GM21390 (cell line): Measurements from ENCODE around the gene CETP.
"Not testable (repeated sequence)": the region's sequence is repeated elsewhere in the genome, so short reads cannot be mapped to it uniquely, and the experiment has no call there.

Experiments used
- ATAC-seq: cut with Tn5 transposase; IDR thresholded peaks from one replicate; pipeline ENCODE4 v1.9.1; 2021; ENCODE audit not compliant: unreplicated experiment

CETP gene

GRCh38 chr16:56980201-56980535, 18.4 kb downstream of the CETP start:
- no peak for ATAC-seq

DNA sequence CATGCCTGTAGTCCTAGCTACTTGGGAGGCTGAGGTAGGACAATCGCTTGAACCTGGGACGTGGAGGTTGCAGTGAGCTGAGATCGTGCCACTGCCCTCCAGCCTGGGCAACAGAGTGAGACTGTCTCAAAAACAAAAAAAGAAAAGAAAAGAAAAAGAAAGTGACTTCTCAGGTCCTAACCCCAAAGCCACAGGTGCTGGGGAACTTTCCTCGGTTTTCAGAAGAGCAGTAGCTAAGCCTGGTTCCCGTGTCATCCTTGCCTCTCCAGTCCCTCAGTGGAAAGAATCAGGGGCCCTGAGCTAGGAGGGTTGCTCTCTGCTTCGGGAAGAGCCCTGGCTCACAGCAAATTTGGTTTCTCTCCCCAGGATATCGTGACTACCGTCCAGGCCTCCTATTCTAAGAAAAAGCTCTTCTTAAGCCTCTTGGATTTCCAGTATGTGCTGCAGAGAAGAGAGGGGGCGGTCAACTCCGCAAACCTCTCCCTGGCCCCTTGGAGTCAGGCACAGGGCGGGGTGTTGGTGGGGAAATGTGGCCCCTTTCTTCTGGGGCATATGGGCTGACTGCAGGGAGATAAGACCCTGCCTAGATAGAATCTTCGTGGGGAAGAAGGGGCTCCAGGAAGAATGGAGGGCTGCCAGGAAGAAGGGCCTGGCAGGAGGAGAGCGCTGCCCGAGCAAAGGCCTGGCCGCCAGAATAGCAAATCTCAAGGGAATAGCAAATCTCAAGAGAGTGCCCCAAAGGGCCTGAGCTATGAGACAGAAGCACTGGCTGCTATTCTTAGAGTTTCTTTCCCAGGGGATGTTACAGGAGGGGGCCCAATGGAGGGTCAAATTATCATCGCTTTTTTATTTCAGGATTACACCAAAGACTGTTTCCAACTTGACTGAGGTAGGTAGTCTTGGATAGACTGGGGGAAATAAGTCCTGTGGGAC, 19.3 kb downstream of the CETP start:
- ATAC-seq = peak; percentile 41

DNA sequence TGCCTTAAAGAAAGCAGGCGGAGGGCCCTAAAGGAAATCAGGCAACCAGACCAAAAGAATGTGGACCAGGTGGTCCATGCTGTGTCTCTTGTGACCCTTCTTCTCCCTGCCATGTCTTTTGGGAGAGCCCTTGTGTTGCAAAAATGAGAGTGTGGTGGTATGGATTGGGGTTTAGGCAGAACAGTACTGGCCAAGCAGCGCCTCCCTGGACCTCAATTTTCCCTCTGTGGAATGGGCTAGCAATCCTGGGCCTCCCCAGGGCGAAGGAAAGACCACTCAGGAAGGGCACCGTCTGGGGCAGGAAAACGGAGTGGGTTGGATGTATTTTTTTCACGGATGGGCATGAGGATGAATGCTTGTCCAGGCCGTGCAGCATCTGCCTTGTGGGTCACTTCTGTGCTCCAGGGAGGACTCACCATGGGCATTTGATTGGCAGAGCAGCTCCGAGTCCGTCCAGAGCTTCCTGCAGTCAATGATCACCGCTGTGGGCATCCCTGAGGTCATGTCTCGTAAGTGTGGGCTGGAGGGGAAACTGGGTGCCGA, 20.1 kb downstream of the CETP start:
- no peak for ATAC-seq

GRCh38 chr16:56982695-56983094, 20.9 kb downstream of the CETP start:
- ATAC-seq = no peak

GRCh38 chr16:56983211-56983751, 21.5 kb downstream of the CETP start:
- no peak for ATAC-seq

GRCh38 chr16:56984639-56985038, 22.9 kb downstream of the CETP start:
- no peak for ATAC-seq

- no peak for ATAC-seq
Measured at GRCh38 chr16:56985288-56985961, 23.7 kb downstream of the CETP start.

DNA sequence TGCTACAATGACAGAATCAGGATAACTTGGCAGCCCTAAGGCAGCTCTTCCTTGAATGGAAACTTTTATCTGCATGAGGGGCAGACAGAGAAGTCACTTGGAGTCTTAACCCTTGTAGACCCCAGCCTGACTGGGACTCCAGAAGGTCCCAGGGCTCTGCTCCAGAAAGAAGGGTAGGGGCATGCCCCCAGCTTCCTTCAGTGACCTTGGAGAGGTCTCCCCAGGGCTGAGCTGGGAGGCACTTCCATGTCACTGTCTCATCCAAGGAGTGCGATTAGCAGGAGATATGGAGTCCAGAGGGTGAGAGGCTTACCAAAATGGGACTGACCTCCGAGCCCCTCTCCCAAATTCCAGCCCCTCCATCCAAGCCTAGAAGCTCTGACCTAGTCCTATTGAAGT, 24.2 kb downstream of the CETP start:
- ATAC-seq = no peak

GRCh38 chr16:56986361-56986760, 24.6 kb downstream of the CETP start:
- no peak for ATAC-seq

DNA sequence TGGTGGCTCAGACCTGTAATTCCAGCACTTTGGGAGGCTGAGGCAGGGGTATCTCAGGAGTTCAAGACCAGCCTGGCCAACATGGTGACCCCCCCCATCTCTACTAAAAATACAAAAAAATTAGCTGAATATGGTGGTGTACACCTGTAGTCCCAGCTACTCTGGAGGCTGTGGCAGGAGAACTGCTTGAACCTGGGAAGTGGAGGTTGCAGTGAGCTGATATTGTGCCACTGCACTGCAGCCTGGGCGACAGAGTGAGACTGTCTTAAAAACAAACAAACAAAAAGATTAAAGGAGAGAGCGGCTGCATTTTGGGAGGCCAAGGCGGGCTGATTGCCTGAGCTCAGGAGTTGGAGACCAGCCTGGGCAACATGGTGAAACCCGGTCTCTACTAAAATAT, 25.2 kb downstream of the CETP start:
- not testable (repeated sequence) for ATAC-seq

DNA sequence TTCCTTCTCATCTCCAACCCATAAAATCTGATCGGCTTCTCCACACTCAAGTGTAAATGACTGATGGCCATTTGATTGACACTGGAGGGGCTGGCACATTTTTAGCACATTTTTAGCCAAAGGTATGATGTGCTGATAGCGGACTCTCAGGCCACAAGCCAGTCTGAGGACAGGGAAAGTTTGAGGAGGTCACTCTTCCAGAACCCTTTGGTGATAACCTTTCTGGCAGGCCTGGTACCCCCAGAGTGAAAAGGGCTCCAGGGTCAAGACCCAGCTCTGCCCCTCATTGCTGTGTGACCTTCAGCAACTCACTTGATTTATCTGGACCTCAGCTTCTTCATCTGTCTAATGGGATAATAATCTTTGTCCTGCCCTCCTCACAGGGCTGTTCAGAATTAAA, 25.9 kb downstream of the CETP start:
- no peak for ATAC-seq

- ATAC-seq = no peak
Measured at GRCh38 chr16:56988161-56988947, 26.6 kb downstream of the CETP start.

GRCh38 chr16:56988948-56989945, 27.5 kb downstream of the CETP start, which contains the start of gene NLRC5:
Gene NLRC5, plus strand, starts transcription at chr16:56989557. Its CDS starts 31,156 bp downstream, at chr16:57020713.
- peak; percentile 86 for ATAC-seq

DNA sequence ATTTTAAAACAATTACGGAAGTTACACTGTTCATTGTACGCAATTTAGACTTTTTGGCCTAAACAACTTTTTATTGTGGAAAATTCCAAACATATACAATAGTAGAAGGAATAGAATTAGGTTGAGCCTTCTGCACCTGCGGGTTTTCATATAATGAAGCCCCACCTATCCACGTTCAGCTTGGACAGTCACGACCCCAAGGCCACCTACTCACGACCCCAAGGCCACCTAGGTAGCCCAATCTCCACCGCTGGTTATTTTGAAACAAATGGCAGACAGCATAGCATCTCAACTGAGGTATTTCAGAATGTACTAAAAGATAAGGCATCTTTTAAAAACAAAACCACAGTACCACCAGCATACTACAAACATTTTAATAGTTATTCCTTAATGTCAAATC, 28.2 kb downstream of the CETP start:
- no peak for ATAC-seq

GRCh38 chr16:56990407-56991286, 28.9 kb downstream of the CETP start:
- no peak for ATAC-seq

DNA sequence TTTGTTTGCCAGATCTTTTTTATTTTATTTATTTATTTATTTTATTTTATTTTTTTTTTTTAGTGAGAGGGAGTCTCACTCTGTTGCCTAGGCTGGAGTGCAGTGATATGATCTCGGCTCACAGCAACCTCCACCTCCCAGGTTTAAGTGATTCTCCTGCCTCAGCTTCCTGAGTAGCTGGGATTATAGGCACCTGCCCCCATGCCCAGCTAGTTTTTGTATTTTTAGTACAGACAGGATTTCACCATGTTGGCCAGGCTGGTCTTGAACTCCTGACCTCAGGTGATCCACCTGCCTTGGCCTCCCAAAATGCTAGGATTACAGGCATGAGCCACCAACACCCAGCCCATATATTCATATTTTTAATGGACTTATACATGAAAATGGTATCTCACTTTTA, 30.7 kb downstream of the CETP start:
- ATAC-seq = not testable (repeated sequence)

DNA sequence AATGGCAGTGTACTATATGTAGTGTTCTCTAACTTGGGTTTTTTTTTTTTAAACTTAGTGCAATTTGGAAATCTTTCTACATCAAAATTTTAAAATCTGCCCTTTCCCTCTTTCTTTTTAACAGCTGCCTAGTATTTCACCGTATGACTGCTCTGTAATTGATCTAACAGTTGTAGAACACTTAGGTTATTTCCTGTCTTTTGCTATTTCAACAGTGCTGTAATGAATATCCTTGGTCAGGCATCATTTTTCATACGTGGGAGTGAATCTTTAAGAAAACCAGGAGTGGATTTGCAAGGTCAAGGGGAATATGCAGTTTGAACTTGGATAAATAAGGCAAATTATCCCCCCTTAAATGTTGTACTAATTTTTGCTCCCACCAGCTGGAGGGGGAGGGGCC, 31.5 kb downstream of the CETP start:
- no peak for ATAC-seq

DNA sequence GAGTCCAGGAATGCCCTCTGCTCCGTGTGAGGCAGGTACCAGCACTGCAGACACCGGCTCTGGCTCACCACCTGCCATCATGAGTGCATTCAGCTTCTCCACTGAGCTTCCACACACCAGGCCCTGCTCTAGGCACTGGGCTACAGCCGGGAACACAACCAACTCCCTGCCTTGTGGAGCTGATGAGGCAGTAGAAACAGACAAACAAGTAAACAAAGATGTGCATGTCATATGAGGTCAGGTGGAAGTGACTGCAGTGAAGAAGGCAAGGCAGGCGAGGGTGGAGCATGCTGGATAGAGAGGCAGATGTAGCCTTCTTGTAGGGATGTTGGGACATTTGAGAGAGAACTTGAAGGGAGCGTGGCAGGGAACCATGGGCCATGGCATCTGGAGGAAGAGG, 32.6 kb downstream of the CETP start:
- ATAC-seq = no peak
